ENCODE results near the gene ZNRF1.

Gene ZNRF1

GRCh38 chr16:75000481-75001081 is 1.8 kb downstream of the ZNRF1 start:
- H3K27me3 ChIP-seq: peaks cover 36% of the 10 kb centered on the region
- H3K36me3 ChIP-seq: no peaks in the 10 kb centered on the region
- no peaks in the 10 kb centered on the region for H3K9me3 ChIP-seq
- H3K27ac ChIP-seq: no peak overlapping the region
- H3K4me1 ChIP-seq (ENCODE audit: control insufficient read depth in 1 of 2, insufficient read depth in 1 of 2, low read depth in 1 of 2, low read length in 1 of 2): peaks cover 33 to 36% of the 10 kb centered on the region in 2 experiments
- peak overlapping the region; percentile 64 to 82 for H3K4me3 ChIP-seq (ENCODE audit: low read depth in 1 of 2, low read length in 1 of 2)
- no peak for TF ChIP-seq CTCF (IDR thresholded peaks at IDR 0.05)

GRCh38 chr16:75002474-75002873 is 3.6 kb downstream of the ZNRF1 start:
- peaks cover 33 to 36% of the 10 kb centered on the region in 2 experiments for H3K4me1 ChIP-seq (ENCODE audit: control insufficient read depth in 1 of 2, insufficient read depth in 1 of 2, low read depth in 1 of 2, low read length in 1 of 2)
- no peak for TF ChIP-seq CTCF (IDR thresholded peaks at IDR 0.05)
- no peaks in the 10 kb centered on the region for H3K9me3 ChIP-seq
- no peaks in the 10 kb centered on the region for H3K36me3 ChIP-seq
- H3K27ac ChIP-seq: no peak overlapping the region
- H3K27me3 ChIP-seq: peaks cover 36% of the 10 kb centered on the region
- no peak overlapping the region for H3K4me3 ChIP-seq (ENCODE audit: low read depth in 1 of 2, low read length in 1 of 2)

GRCh38 chr16:75003931-75004330 is 5.1 kb downstream of the ZNRF1 start:
- peaks cover 36% of the 10 kb centered on the region for H3K27me3 ChIP-seq
- H3K4me1 ChIP-seq (ENCODE audit: control insufficient read depth in 1 of 2, insufficient read depth in 1 of 2, low read depth in 1 of 2, low read length in 1 of 2): peaks cover 25 to 30% of the 10 kb centered on the region in 2 experiments
- no peaks in the 10 kb centered on the region for H3K9me3 ChIP-seq
- H3K4me3 ChIP-seq (ENCODE audit: low read depth in 1 of 2, low read length in 1 of 2): no peak overlapping the region
- no peaks in the 10 kb centered on the region for H3K36me3 ChIP-seq
- H3K27ac ChIP-seq: no peak overlapping the region
- no peak for TF ChIP-seq CTCF (IDR thresholded peaks at IDR 0.05)

- no peak for TF ChIP-seq CTCF (IDR thresholded peaks at IDR 0.05)
- no peaks in the 10 kb centered on the region for H3K36me3 ChIP-seq
- H3K9me3 ChIP-seq: no peaks in the 10 kb centered on the region
- peaks cover 24 to 30% of the 10 kb centered on the region in 2 experiments for H3K4me1 ChIP-seq (ENCODE audit: control insufficient read depth in 1 of 2, insufficient read depth in 1 of 2, low read depth in 1 of 2, low read length in 1 of 2)
- no peak overlapping the region for H3K4me3 ChIP-seq (ENCODE audit: low read depth in 1 of 2, low read length in 1 of 2)
- no peak overlapping the region for H3K27ac ChIP-seq
- peaks cover 33% of the 10 kb centered on the region for H3K27me3 ChIP-seq
Measured at GRCh38 chr16:75004460-75004859, 5.6 kb downstream of the ZNRF1 start.

GRCh38 chr16:75005697-75006096 is 6.9 kb downstream of the ZNRF1 start:
- Histone ChIP-seq H3K36me3 (no peaks in the 10 kb centered on the region), H3K4me1 (ENCODE audit: control insufficient read depth in 1 of 2, insufficient read depth in 1 of 2, low read depth in 1 of 2, low read length in 1 of 2) (peaks cover 12 to 18% of the 10 kb centered on the region in 2 experiments), H3K27me3 (peaks cover 21% of the 10 kb centered on the region), H3K9me3 (no peaks in the 10 kb centered on the region), H3K4me3 (ENCODE audit: low read depth in 1 of 2, low read length in 1 of 2) (no peak overlapping the region), H3K27ac (no peak overlapping the region)
- no peak for TF ChIP-seq CTCF (IDR thresholded peaks at IDR 0.05)
